HFF-Myc (cell line): ENCODE results near the gene ACOXL.

Experiments used
- DNase-seq: peaks from one replicate; pipeline ENCODE4 v3.0.0-alpha.2; 2011; ENCODE audit warnings: low read depth; ENCODE audit errors: extremely low read depth
- H3K4me3 ChIP-seq: replicated peaks from 2 replicates; pipeline ENCODE4 v1.5.1; 2011; ENCODE audit warnings: low read depth, mild to moderate bottlenecking, control low read depth, low read length
- CTCF ChIP-seq: IDR thresholded peaks from 2 replicates; pipeline ENCODE4 v1.5.1; 2012; ENCODE audit warnings: mild to moderate bottlenecking, low read depth, low read length, control low read depth; ENCODE audit errors: missing control alignments

Gene ACOXL

GRCh38 chr2:111133603-111134002 lies 401.2 kb downstream of the ACOXL start:
- TF ChIP-seq CTCF = no peak
- no peak overlapping the region for H3K4me3 ChIP-seq
- no peak for DNase-seq

GRCh38 chr2:111134055-111134454 lies 401.7 kb downstream of the ACOXL start:
- no peak for TF ChIP-seq CTCF

GRCh38 chr2:111135237-111135909 lies 403.0 kb downstream of the ACOXL start:
- no peak overlapping the region for H3K4me3 ChIP-seq
- no peak for TF ChIP-seq CTCF
- DNase-seq = no peak

More at GRCh38 chr2:111134055-111134454, 401.7 kb downstream of the ACOXL start:
- H3K4me3 ChIP-seq = no peak overlapping the region
- DNase-seq = no peak

GRCh38 chr2:111135910-111136297 lies 403.5 kb downstream of the ACOXL start:
- no peak overlapping the region for H3K4me3 ChIP-seq
- DNase-seq = no peak
- no peak for TF ChIP-seq CTCF

GRCh38 chr2:111138839-111139238 lies 406.5 kb downstream of the ACOXL start:
- no peak overlapping the region for H3K4me3 ChIP-seq
- DNase-seq = no peak
- no peak for TF ChIP-seq CTCF

GRCh38 chr2:111139637-111140317 lies 407.4 kb downstream of the ACOXL start:
- H3K4me3 ChIP-seq = no peak overlapping the region
- no peak for DNase-seq
- TF ChIP-seq CTCF = no peak
